ENCODE measurements around the gene ROBO1.

ROBO1 gene

GRCh38 chr3:79040701-79041100 lies 727.1 kb downstream of the ROBO1 start:
- no peak for DNase-seq

- DNase-seq, result no peak
Measured at GRCh38 chr3:79040091-79040490, 727.7 kb downstream of the ROBO1 start.

- DNase-seq, result no peak
Measured at GRCh38 chr3:79039192-79039591, 728.6 kb downstream of the ROBO1 start.

- no peak for DNase-seq
Measured at GRCh38 chr3:79038636-79039035, 729.2 kb downstream of the ROBO1 start.

- DNase-seq, result no peak
Measured at GRCh38 chr3:79038057-79038456, 729.7 kb downstream of the ROBO1 start.

GRCh38 chr3:79032686-79033318 lies 735.0 kb downstream of the ROBO1 start:
- DNase-seq, result peak; percentile 57

- DNase-seq, result no peak
Measured at GRCh38 chr3:79030157-79030556, 737.6 kb downstream of the ROBO1 start.

GRCh38 chr3:79028916-79029315 lies 738.9 kb downstream of the ROBO1 start:
- no peak for DNase-seq

GRCh38 chr3:79027593-79027992 lies 740.2 kb downstream of the ROBO1 start:
- no peak for DNase-seq

- no peak for DNase-seq
Measured at GRCh38 chr3:79019924-79020173, 747.9 kb downstream of the ROBO1 start.

- DNase-seq, result peak; percentile 74
Measured at GRCh38 chr3:79019137-79019923, 748.5 kb downstream of the ROBO1 start.

GRCh38 chr3:79018671-79019136 lies 749.1 kb downstream of the ROBO1 start:
- DNase-seq, result peak; percentile 63

GRCh38 chr3:79018265-79018664 lies 749.5 kb downstream of the ROBO1 start:
- DNase-seq, result peak; percentile 27

- DNase-seq, result no peak
Measured at GRCh38 chr3:79016587-79017376, 751.0 kb downstream of the ROBO1 start.

- no peak for DNase-seq
Measured at GRCh38 chr3:79015854-79016253, 751.9 kb downstream of the ROBO1 start.

GRCh38 chr3:79012946-79013362 lies 754.8 kb downstream of the ROBO1 start:
- DNase-seq, result peak; percentile 12

GRCh38 chr3:79012530-79012913 lies 755.3 kb downstream of the ROBO1 start:
- peak; percentile 5 for DNase-seq

- DNase-seq, result peak; percentile 13
Measured at GRCh38 chr3:79011821-79012529, 755.8 kb downstream of the ROBO1 start.

GRCh38 chr3:79009861-79010260 lies 757.9 kb downstream of the ROBO1 start:
- no peak for DNase-seq

- peak; percentile 0 for DNase-seq
Measured at GRCh38 chr3:79006077-79006476, 761.7 kb downstream of the ROBO1 start.

GRCh38 chr3:79005084-79005483 lies 762.7 kb downstream of the ROBO1 start:
- DNase-seq, result no peak

- no peak for DNase-seq
Measured at GRCh38 chr3:79003994-79004393, 763.8 kb downstream of the ROBO1 start.

Data from DMS53 (cell line).